IPS-NIHi11 (cell line): Measurements from ENCODE around the gene PLEKHM1.
A peak's percentile ranks its signal among the peaks of the same experiment; 100 is the strongest.

Experiments
- DNase-seq: peaks from one replicate; pipeline ENCODE4 v3.0.0; 2012; ENCODE audit warnings: mixed read lengths, low spot score

Gene PLEKHM1

DNA sequence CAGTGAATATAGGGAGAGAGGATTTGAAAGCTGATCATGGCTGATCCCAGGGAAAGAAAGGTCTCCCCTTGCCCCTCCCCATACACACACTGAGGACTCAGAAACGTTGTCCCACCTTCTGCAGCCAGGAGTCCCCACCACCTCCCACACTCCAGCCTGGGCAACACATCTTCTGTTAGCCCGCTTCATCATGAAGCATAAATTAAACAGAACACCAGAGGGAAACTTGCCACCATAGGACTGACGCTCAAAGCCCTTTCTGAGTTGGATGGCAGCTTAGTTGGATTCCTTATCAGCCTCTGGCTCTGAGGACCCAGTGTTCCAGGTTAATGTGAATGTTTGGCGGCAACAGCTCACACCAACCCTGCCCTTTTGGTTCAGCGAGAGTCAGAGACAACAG is 91.7 kb downstream of the PLEKHM1 start:
- no peak for DNase-seq

DNA sequence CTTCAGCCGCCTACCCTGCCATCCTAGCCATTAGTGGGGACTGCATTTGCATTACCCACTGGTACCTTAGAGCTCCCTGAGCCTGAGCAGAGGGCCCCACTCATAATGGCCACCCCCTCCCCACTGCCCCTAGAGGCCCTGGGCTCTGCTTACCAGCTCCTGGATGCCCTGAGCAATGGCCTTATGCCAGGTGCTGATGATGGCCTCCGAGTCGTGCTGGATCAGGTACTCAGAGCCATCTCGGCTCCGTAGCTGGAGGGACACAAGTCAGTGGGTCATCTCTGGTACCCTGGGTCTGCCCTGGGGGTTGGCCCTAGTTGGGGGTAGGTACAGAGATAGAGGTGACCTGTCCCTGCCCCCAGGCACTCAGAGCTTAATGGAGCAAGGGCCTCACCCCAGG is 92.7 kb downstream of the PLEKHM1 start:
- DNase-seq: no peak

DNA sequence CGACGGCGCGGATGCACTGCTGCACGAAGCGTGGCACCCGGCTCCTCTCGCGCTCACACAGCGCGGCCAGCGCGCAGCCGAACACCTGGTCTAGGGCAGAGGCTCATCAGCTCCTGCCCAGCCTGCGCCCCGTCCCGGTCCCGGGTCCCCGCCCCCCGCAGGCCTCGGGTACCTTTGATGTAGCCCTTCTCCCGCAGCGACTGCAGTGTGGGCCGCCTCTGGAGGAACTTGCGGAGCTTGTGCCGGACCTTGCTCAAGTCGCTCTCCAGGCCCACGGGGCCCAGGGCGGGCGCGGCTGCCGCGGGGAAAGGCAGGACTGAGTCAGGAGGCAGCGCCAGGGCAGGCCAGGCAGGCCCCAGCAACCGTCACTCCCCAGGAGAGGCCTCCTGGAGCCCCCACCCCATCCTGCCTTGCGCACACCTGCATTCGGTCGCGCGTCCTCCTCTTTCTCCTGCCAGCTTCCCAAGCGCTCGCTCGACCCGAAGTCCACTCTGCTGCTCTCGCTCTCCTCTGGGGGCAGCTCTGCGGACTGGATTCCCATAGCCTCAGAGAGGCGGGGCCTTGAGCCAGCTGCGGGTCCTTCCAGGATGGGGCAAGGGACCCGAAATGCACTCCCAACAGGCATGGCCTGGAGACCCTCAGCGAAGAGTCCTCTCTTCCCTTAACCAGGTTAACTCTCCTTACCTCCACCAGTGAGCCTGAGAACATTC is 93.9 kb downstream of the PLEKHM1 start:
- DNase-seq: no peak

DNA sequence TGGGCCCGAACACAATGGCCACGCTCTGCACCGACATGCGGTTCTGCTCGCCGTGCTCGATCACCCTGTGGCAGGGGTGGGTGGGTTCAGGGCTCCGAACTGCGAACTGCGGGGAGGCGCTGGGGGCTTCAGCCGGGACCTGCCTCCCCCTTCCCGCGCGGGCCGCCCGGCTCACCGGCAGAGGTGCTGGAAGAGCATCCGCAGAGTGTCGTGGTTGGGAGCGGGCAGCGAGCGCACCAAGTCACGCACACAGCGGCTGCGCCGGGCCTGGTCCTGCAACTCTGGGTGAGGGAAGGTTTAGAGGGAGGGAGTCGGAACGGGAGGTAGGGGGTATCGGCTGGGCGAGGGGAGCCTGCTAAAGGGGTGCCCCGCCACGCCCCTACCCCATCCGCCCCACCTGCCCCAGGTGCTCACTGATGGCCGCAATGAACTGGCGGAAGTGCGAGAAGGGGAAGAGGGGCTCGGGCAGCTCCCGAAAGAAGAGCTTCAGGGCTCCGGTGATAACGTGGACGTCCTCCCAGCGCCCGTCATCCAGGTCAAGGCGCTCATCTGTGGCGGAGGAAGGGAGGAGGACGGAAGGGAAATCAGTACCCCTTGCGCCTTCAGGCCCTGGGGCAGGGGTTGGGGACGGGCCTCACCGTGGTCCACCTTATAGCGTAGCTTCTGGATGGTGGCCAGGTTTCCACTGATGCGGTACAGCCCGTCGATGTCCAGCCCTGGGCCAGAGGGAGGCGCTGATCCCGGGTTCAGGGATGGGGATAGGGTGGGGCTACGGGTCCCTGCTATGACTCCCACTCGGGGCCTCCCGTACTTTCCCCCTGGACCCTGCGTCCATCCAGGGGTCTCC is 94.7 kb downstream of the PLEKHM1 start:
- no peak for DNase-seq

DNA sequence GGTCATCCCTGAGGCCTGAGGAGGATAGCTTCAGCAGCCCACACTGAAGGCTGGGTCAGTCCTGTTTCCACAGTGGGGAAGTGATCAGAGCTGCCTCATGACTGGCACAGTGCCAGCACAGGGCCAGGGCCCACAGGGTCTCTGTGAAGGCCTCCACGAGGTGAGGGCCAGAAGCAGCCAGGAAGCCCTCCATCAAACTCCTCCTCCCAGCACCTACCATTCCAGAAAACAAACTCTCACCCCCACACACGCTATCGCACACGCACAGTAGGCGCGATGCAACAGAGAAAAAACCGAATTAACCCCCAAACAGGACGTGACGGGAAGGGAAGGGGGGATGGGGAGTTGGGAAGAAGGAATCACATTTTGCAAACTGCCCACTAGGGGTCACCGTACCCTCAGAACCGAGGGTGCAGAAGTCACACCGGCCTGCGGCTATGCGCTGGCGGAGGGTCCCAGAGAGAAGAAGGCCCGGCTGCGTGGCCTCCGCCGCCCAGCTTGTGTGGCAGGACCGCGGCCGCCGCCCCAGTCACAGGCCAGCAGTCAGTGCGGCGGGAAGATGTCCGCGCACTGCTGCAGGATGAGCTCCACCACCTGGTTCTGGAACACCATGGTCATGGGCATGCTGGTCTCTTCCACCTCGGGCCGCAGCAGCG is 95.5 kb downstream of the PLEKHM1 start:
- DNase-seq: peak; percentile 96

DNA sequence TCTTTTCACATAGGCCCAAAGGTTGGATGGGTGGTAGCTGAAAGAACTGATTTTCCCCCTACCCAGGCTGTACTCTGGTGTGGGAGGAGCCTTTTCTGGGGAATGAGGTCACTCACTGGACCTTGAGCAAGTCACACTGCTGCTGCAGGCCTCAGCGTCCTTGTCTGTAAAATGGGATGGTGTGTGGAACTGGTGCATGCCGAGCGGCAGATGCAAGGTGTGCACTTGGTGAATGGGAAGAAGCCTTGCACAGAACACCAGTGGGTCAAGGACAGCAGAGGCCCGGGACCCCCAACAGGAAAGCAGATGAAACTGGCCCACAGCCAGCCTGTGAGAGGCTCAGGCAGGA is 96.0 kb downstream of the PLEKHM1 start:
- DNase-seq: no peak

DNA sequence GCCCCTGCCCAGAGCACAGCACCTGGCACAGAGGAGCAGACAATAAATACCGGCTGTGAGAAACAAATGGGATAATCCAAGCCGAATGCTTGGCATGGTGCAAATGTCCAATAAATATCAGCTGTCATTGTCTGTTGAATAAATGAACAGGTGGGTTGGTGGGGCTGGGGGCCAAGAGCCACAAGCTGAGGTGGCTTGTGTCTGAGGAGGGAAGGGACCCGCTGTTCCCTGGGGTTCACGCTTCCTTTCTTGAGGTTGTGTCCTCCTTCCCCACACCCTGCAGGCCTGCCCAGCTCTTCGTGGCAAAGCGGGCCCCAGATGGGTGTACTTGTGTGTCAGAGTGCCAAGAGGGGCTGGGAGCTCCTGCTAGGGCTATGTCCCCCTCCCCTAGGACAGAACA is 96.4 kb downstream of the PLEKHM1 start:
- DNase-seq: no peak

DNA sequence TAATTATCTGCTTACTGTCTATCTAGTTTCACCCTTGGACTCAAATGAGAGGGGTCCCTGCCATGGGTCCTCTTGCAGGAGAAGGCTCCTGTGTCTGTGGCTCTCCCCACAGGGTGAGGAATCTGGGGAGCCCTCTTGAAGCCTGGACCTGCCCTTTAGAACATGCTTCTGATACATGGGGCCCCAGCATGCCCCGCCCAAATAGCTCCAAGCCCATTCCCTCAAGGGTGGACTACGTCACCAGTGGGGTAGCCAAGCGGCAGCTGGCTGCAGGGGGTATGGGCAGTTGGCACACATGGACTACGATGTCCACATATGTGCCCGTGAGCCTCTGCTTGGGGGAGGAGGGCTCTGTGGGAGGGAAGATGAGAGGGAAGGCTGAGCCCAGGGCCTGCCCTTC is 97.1 kb downstream of the PLEKHM1 start:
- no peak for DNase-seq

DNA sequence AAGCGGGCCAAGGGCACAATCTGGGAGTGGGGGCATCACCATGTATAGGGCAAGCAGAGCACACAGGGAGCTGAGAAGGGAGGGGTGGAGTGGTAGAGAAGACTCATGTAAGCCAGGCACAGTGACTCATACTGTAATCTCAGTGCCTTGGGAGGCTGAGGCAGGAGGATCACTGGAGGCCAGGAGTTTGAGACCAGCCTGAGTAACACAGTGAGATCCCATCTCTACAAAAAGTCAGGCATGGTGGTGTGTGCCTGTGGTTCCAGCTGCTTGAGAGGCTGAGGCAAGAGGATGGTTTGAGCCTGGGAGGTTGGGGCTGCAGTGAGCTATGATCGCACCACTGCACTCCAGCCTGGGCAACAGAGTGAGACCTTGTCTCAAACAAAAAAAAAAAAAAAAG is 98.6 kb downstream of the PLEKHM1 start:
- no peak for DNase-seq

DNA sequence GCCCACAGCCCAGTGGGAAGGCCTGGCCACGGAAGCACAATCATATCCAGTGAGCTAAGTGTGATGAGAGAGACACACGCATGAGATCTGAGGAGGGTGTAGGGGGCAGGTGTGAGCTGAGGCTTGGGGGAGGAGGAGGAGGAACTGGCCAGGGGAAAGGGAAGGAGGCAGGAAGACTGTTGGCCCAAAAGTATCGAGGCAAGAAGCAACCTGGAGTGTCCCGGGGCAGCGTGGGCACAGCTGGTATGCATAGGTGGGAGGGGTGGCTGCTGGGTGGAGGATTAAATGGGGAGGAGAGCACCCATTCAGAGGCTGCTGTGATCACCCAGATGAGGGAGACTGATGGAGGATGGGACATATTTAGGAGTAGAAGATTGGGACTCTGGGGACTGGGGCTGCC is 99.2 kb downstream of the PLEKHM1 start:
- DNase-seq: no peak

DNA sequence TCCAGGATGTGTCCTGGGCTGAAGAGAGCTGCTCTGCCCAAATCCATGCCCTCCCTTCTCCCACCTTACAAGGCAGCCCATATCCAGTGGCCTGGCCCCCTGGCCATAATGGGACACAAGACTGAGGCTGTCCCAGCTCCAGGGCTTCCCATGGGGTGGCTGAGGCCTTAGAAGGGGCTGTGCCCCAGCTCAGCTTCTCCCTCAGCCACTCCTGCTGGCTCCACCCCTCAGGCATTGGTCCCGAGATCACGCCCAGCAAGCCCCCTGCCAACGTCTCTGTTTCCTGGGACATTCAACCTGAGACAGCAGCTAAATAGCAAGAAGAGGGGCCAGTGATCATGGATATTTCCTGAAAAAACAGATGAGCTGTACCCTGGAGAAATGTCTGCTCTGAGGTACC is 101.2 kb downstream of the PLEKHM1 start:
- DNase-seq: no peak

DNA sequence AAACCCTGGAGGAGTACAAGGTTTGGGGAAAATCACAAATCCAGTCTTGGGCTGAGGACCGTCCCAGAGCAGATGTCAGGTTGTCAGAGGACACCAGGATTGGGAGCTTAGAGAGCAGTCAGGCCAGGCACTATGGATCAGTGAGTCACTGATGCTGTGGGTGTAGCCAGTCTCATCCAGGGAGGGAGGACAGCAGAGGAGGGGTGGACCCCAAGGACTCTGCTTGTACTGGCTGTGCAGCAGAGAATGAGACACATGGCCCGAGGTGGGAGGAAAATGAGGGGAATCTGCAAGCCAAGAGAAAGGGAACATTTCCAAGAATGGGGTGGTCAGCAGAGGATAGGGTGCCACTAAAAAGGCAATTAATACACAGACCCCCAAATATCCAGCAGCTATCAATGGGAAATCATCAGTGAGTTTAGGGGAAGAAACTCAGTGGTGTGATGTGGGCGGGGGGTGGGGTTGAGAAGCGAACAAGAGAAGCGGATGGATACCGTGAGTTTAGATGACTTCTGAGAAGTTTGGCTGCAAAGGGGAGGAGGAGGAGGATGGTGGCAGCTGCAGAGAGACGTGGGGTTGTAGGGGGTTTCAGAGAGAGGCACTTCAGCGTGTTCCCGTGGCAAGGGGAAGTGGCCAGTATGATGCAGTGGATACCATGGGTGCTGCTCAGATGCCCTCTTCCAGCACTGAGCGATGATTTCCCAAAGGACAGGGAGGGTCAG is 101.8 kb downstream of the PLEKHM1 start:
- no peak for DNase-seq

DNA sequence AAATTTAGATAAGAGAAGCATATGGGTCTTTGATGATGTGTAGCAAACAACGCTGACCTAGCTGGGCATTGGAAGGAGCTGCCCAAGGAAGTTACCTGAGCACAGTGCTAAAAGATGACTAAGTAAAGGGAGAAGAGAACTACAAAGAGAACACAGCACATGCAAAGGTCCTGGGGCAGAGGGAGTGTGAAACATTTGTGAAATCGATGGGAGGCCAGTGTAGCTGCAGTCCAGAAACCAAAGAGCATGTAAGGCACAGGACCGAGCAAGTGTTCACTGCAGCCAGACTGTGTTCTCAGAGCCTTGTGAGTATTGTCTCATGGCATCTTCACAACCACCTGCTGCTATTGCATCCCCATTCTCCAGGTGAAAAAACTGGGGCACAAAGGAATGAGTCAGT is 102.8 kb downstream of the PLEKHM1 start:
- no peak for DNase-seq

DNA sequence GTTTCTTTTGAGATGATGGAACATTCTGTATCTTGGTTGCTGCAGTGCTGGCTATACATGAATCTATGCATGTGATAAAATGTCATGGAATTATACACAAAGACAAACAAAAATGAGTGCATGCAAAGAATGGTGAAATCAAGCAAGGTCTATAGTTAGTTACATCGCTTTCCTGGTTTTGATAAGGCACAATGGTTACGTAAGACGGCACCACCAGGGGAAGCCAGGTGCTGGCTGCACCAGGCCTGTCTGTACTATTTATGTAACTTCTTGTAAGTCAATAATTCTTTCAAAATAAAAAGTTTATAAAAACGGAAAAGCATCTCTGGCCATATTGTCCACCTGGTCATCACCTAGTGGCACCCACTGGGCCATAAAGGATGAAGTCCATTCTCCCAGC is 104.3 kb downstream of the PLEKHM1 start:
- no peak for DNase-seq
